B cell (primary cell): Measurements from ENCODE around the gene VKORC1.

Source experiments
- EZH2 ChIP-seq: IDR thresholded peaks from 2 replicates; pipeline ENCODE4 v1.6.1; 2012; ENCODE audit warnings: borderline replicate concordance, low read depth, mild to moderate bottlenecking, moderate library complexity, low read length; ENCODE audit not compliant: insufficient read depth, poor library complexity, severe bottlenecking
- TF ChIP-seq, protein P1 (sequence below): fragments of 200-600 bp; IDR thresholded peaks from one replicate; pipeline ENCODE4 v1.8.0; 2022; ENCODE audit warnings: antibody characterized with exemption, mild to moderate bottlenecking

DNA sequence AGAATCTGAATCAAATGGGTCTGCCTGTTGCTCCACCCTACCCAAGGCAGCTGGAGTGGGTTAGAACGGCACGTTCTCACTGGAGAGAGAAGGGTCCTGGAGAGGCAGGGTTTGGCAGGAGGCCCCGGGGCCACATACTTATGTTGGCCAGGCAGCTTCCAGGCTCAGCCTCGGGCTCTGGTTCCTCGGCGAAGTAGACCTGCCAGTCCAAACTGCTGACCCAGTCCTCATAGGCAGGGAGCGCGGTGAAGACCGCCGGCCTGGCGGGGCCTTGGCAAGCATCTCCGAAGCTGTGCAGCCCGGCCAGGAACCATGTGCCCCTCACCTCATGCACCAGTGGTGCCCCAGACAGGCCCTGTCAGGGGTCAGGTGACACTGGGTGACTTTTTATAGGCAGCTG is 10.6 kb downstream of the VKORC1 start:
- TF ChIP-seq, protein P1, sequence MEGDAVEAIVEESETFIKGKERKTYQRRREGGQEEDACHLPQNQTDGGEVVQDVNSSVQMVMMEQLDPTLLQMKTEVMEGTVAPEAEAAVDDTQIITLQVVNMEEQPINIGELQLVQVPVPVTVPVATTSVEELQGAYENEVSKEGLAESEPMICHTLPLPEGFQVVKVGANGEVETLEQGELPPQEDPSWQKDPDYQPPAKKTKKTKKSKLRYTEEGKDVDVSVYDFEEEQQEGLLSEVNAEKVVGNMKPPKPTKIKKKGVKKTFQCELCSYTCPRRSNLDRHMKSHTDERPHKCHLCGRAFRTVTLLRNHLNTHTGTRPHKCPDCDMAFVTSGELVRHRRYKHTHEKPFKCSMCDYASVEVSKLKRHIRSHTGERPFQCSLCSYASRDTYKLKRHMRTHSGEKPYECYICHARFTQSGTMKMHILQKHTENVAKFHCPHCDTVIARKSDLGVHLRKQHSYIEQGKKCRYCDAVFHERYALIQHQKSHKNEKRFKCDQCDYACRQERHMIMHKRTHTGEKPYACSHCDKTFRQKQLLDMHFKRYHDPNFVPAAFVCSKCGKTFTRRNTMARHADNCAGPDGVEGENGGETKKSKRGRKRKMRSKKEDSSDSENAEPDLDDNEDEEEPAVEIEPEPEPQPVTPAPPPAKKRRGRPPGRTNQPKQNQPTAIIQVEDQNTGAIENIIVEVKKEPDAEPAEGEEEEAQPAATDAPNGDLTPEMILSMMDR = no peak
- TF ChIP-seq EZH2 = no peak
